H1 (cell line): ENCODE data around the gene MAP4K1. TPM values are rescaled to one million over a fixed set of nuclear protein-coding genes. Genes with fewer than 3 reads are reported as not detected.

ENCODE experiments used
- CTCF ChIA-PET: fragments of 300-600 bp; sonication (Branson Sonifier 250); formaldehyde crosslinking; loops from one replicate; lab custom pipeline; 2021; ENCODE audit not compliant: partially characterized antibody; lab: Charles Lee
- POLR2A ChIA-PET: fragments of 300-600 bp; sonication (Branson Sonifier 250); formaldehyde crosslinking; loops from one replicate; lab custom pipeline; 2021; ENCODE audit warnings: inconsistent platforms; ENCODE audit not compliant: partially characterized antibody; lab: Charles Lee
- DNase-seq, 2 experiments: peaks; one replicate each; pipeline versions ENCODE4 v3.0.0 to v3.0.0-alpha.2; 2010 to 2022; ENCODE audit warnings: low spot score in 2 of 2, low read depth in 1 of 2, mixed read lengths in 1 of 2
- FAIRE-seq: peaks from 2 replicates; lab custom pipeline; 2011; peaks lifted over from hg19 to GRCh38; lab: Jason Lieb, UNC
- H2AFZ ChIP-seq: 2 replicates; pipeline ENCODE4 v1.8.1; 2012; ENCODE audit warnings: low read length, inconsistent platforms
- H2AK5ac ChIP-seq: 2 replicates; pipeline ENCODE4 v1.6.1; 2013; ENCODE audit warnings: low read depth, low read length
- H2BK120ac ChIP-seq: replicated peaks from 2 replicates; pipeline ENCODE3; 2013; ENCODE audit warnings: low read depth, low read length, inconsistent platforms
- H2BK12ac ChIP-seq: 2 replicates; pipeline ENCODE4 v1.6.1; 2013; ENCODE audit warnings: low read depth, low read length
- H2BK15ac ChIP-seq: 2 replicates; pipeline ENCODE4 v1.6.1; 2013; ENCODE audit warnings: low read length
- H2BK20ac ChIP-seq: 2 replicates; pipeline ENCODE4 v1.6.1; 2013; ENCODE audit warnings: low read length
- H2BK5ac ChIP-seq: 2 replicates; pipeline ENCODE4 v1.6.1; 2013; ENCODE audit warnings: low read depth, low read length
- H3K14ac ChIP-seq: 2 replicates; pipeline ENCODE4 v1.6.1; 2013; ENCODE audit warnings: inconsistent platforms; ENCODE audit not compliant: insufficient read length
- H3K18ac ChIP-seq: 2 replicates; pipeline ENCODE4 v1.6.1; 2013; ENCODE audit warnings: low read length; ENCODE audit errors: extremely low read depth
- H3K23ac ChIP-seq: 2 replicates; pipeline ENCODE4 v1.6.1; 2013; ENCODE audit warnings: inconsistent platforms; ENCODE audit not compliant: insufficient read length
- H3K23me2 ChIP-seq: 2 replicates; pipeline ENCODE4 v1.6.1; 2013; ENCODE audit warnings: low read depth, low read length
- H3K27ac ChIP-seq: 2 replicates; pipeline ENCODE4 v1.6.1; 2011; ENCODE audit warnings: low read depth, low read length, inconsistent platforms
- H3K27me3 ChIP-seq, 4 experiments: replicated peaks in 1 of 4; 1 replicate in 1 of 4; 2 replicates in 3 of 4; pipeline versions ENCODE4 v1.6.1 to v1.8.1; 2011 to 2013; ENCODE audit warnings: low read length in 3 of 4, mild to moderate bottlenecking in 3 of 4, inconsistent platforms in 2 of 4, mixed read lengths in 2 of 4, moderate library complexity in 1 of 4; ENCODE audit not compliant: control insufficient read depth in 3 of 4, insufficient read depth in 3 of 4; ENCODE audit errors: extremely low read depth in 1 of 4
- H3K36me3 ChIP-seq, 4 experiments: 2 replicates each; pipeline versions ENCODE4 v1.6.1 to v1.8.1; 2011 to 2013; ENCODE audit warnings: mild to moderate bottlenecking in 4 of 4, low read length in 3 of 4, moderate library complexity in 2 of 4, control low read depth in 1 of 4, inconsistent platforms in 1 of 4; ENCODE audit not compliant: insufficient read depth in 4 of 4, control insufficient read depth in 2 of 4
- H3K4ac ChIP-seq: replicated peaks from 2 replicates; pipeline ENCODE3; 2013; ENCODE audit warnings: low read length, low read depth, mixed read lengths, inconsistent platforms; ENCODE audit not compliant: insufficient read length
- H3K4me1 ChIP-seq, 4 experiments: replicated peaks in 1 of 4; 1 replicate in 1 of 4; 2 replicates in 3 of 4; pipeline versions ENCODE4 v1.6.1 to v1.8.1; 2011 to 2013; ENCODE audit warnings: low read length in 3 of 4, inconsistent platforms in 2 of 4, mixed read lengths in 1 of 4; ENCODE audit not compliant: insufficient read depth in 4 of 4, control insufficient read depth in 3 of 4
- H3K4me2 ChIP-seq, 2 experiments: 2 replicates each; pipeline versions ENCODE4 v1.6.1 to v1.8.1; 2011 to 2013; ENCODE audit warnings: low read depth in 2 of 2, low read length in 2 of 2, control low read depth in 1 of 2, inconsistent platforms in 1 of 2, mild to moderate bottlenecking in 1 of 2; ENCODE audit not compliant: insufficient read depth in 1 of 2
- H3K4me3 ChIP-seq, 4 experiments: fragments of 200-600, 300-600 bp in 1 of 4; sonication (generic), shearing (Covaris generic), sonication (Bioruptor Twin) in 1 of 4; 2 replicates each; pipeline versions ENCODE4 v1.5.1 to v1.8.1; 2011 to 2016; ENCODE audit warnings: low read length in 4 of 4, low read depth in 3 of 4, control low read depth in 2 of 4, inconsistent platforms in 2 of 4, mild to moderate bottlenecking in 2 of 4, mixed read lengths in 1 of 4, moderate library complexity in 1 of 4; ENCODE audit not compliant: insufficient read depth in 2 of 4; ENCODE audit errors: extremely low read depth in 1 of 4
- H3K56ac ChIP-seq: replicated peaks from 2 replicates; pipeline ENCODE3; 2013; ENCODE audit warnings: low read depth, mild to moderate bottlenecking, mixed read lengths, low read length, inconsistent platforms; ENCODE audit not compliant: insufficient read length
- H3K79me1 ChIP-seq: 2 replicates; pipeline ENCODE4 v1.6.1; 2013; ENCODE audit warnings: low read depth, low read length, control low read depth
- H3K79me2 ChIP-seq, 2 experiments: 2 replicates each; pipeline versions ENCODE4 v1.6.1 to v1.8.1; 2012 to 2013; ENCODE audit warnings: low read length in 2 of 2, mild to moderate bottlenecking in 2 of 2, inconsistent platforms in 1 of 2; ENCODE audit not compliant: insufficient read depth in 2 of 2, control insufficient read depth in 1 of 2
- H3K9ac ChIP-seq, 4 experiments: replicated peaks in 1 of 4; 1 replicate in 1 of 4; 2 replicates in 3 of 4; pipeline versions ENCODE4 v1.6.1 to v1.8.1; 2011 to 2013; ENCODE audit warnings: low read depth in 3 of 4, low read length in 3 of 4, control low read depth in 2 of 4, mild to moderate bottlenecking in 2 of 4, moderate library complexity in 2 of 4, inconsistent platforms in 1 of 4; ENCODE audit errors: extremely low read depth in 1 of 4
- H3K9me3 ChIP-seq, 2 experiments: 2 replicates each; pipeline versions ENCODE4 v1.6.1 to v1.8.1; 2012 to 2013; ENCODE audit warnings: mild to moderate bottlenecking in 2 of 2, moderate library complexity in 2 of 2, control low read depth in 1 of 2, inconsistent platforms in 1 of 2, low read depth in 1 of 2, low read length in 1 of 2, mixed read lengths in 1 of 2; ENCODE audit not compliant: insufficient read depth in 2 of 2
- H4K20me1 ChIP-seq, 2 experiments: replicated peaks in 1 of 2; 2 replicates each; pipeline versions ENCODE3 to v1.8.1; 2011 to 2013; ENCODE audit warnings: inconsistent platforms in 2 of 2, low read length in 2 of 2, mild to moderate bottlenecking in 1 of 2; ENCODE audit not compliant: insufficient read depth in 2 of 2, control insufficient read depth in 1 of 2
- H4K5ac ChIP-seq: 2 replicates; pipeline ENCODE4 v1.6.1; 2013; ENCODE audit warnings: low read length, low read depth, mixed read lengths, inconsistent platforms; ENCODE audit not compliant: insufficient read length
- H4K8ac ChIP-seq: 2 replicates; pipeline ENCODE4 v1.8.0; 2013; ENCODE audit warnings: mild to moderate bottlenecking, moderate library complexity, low read length, inconsistent platforms; ENCODE audit not compliant: insufficient read depth; ENCODE audit errors: extremely low read depth
- H4K91ac ChIP-seq: replicated peaks from 2 replicates; pipeline ENCODE3; 2013; ENCODE audit warnings: low read length, mixed read lengths, inconsistent platforms; ENCODE audit not compliant: insufficient read length
- HDAC6 ChIP-seq: IDR thresholded peaks from one replicate; pipeline ENCODE4 v1.7.1; 2012; ENCODE audit warnings: low read depth, mild to moderate bottlenecking, inconsistent platforms, low read length, moderate library complexity
- KDM1A ChIP-seq: fragments of 200-600, 300-600 bp; sonication (generic); IDR thresholded peaks from 2 replicates; pipeline ENCODE4 v1.7.1; 2016; ENCODE audit warnings: mild to moderate bottlenecking, low read length, borderline replicate concordance
- POLR2A ChIP-seq, 2 experiments: IDR thresholded peaks; 1 replicate in 1 of 2; 2 replicates in 1 of 2; pipeline ENCODE4 v1.6.1; 2011; ENCODE audit warnings: low read depth in 2 of 2, low read length in 2 of 2, mild to moderate bottlenecking in 2 of 2; ENCODE audit errors: control extremely low read depth in 1 of 2
- TBP ChIP-seq: IDR thresholded peaks from 2 replicates; pipeline ENCODE4 v1.6.1; 2011; ENCODE audit warnings: low read depth, low read length, improper control_type of control experiment
- WGBS, 2 experiments: shearing (Covaris generic) in 1 of 2; methylation state at CpG; one replicate each; pipeline versions ENCODE4 v1.1.6 to v1.1.7; 2013 to 2015; ENCODE audit warnings: low lambda C conversion rate in 2 of 2, mixed read lengths in 2 of 2, inconsistent platforms in 1 of 2, low coverage in 1 of 2, missing lambda C conversion rate in 1 of 2; ENCODE audit not compliant: insufficient replicate concordance in 2 of 2, insufficient coverage in 1 of 2, insufficient read length in 1 of 2; ENCODE audit errors: extremely low coverage in 1 of 2, missing lambda C conversion rate in 1 of 2; 5-methylcytosine and 5-hydroxymethylcytosine counted together
- polyA plus RNA-seq, 7 experiments: library from polyadenylated mRNA; depleted of rRNA in 3 of 7; stranded (reverse) in 5 of 7; unstranded in 2 of 7; fragments of >200 nt in 5 of 7; fragments of 200-250 nt in 2 of 7; gene quantifications; 1 replicate in 5 of 7; 2 replicates in 1 of 7; 4 replicates in 1 of 7; pipeline versions ENCODE4 v1.2.1 to v1.2.3, GENCODE V29; 2011 to 2013; ENCODE audit warnings: missing spikeins in 2 of 7, mixed read lengths in 2 of 7
- total RNA-seq: library from RNA; stranded (reverse); fragmentation: NEBNext Ultra II Directional; extraction: Animal tissue kit (Norgen Biotek cat#: 25700); gene quantifications from 2 replicates; pipeline ENCODE4 v1.2.1, GENCODE V29; 2021

The MAP4K1 gene
- total and polyA plus RNA-seq, 2 of the 8 experiments (the other 6 are each of a cell fraction or from before 2014, with no cell fraction given): 9.0 to 10.4 TPM

DNA sequence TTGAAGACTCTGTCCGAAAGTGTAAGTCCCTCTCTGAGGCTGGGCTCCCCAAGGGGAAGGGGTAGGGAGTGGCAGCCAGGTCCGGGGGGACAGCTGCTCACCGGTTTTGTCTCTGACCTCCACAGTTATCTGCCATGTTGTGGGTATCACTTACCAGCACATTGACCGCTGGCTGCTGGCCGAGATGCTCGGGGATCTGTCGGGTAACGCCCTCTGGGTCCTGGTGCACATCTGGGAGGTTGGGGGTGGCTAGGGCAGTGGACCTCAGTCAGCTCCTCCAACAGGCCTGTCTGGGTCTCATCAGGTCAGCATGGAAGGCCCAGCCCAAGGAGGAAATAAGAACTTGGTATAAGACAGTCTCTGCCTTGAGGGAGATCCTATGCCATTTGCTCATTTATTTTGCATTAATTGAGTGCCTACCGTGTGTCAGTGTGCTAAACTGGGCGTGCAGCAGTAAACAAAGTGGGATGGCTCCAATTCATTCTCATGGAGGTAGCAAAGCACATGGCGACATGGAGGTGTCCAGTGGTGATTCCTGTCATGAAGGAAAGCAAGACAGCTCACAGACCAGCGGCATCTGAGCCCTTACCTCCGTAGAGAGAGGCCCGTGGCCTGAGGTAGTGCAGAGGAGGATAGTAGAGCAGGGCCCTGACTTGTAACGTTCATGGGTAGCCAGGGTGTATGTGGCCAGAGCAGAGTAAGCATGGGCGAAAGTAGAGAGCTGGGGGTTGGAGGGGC lies 14.9 kb upstream of the MAP4K1 start:
- Histone ChIP-seq H3K23ac (no peak overlapping the region), H3K4me1 (no peaks in the 10 kb centered on the region; a peak in 1 of 7 replicates), H3K4me2 (no peak overlapping the region), H3K79me1 (no peaks in the 10 kb centered on the region), H3K27me3 (no peaks in the 10 kb centered on the region), H4K91ac (no peak overlapping the region), H3K9ac (no peak overlapping the region), H2BK20ac (no peak overlapping the region), H3K4me3 (no peak overlapping the region), H4K8ac (no peak overlapping the region), H3K9me3 (no peaks in the 10 kb centered on the region), H3K36me3 (peaks cover 4 to 49% (median 20%) of the 10 kb centered on the region in 4 experiments; a peak in 7 of 8 replicates), H3K14ac (no peak overlapping the region), H3K79me2 (no peaks in the 10 kb centered on the region), H3K4ac (no peak overlapping the region), H3K27ac (no peak overlapping the region), H3K56ac (no peak overlapping the region), H2BK5ac (no peak overlapping the region), H3K23me2 (no peaks in the 10 kb centered on the region), H3K18ac (no peak overlapping the region), H2AK5ac (no peak overlapping the region), H2BK120ac (no peak overlapping the region), H4K5ac (no peak overlapping the region), H2BK12ac (no peak overlapping the region), H2BK15ac (no peak overlapping the region), H4K20me1 (no peaks in the 10 kb centered on the region), H2AFZ (no peak overlapping the region)
- ChIA-PET CTCF (interaction anchor here (6.3 kb wide), 1 partner anchor 14 kb away, joined by 62 read pairs; the partner anchor contains the start of gene ACTN4), POLR2A (interaction anchor here (1.0 to 2.7 kb wide), 6 partner anchors 9 to 90 kb away, joined by 3 to 10 read pairs (median 3); partner anchors contain the start of genes ACTN4 and MAP4K1)
- WGBS, 2 experiments: 91% methylated on average over 15 of the region's 16 CpGs; no CpG with 5 or more reads in 1 of the 2 experiments
- TF ChIP-seq KDM1A: no peak
- TF ChIP-seq TBP: no peak
- no peak for TF ChIP-seq HDAC6
- TF ChIP-seq POLR2A (IDR thresholded peaks at IDR 0.05; ENCODE audit: control extremely low read depth in 1 of 2, low read depth in 2 of 2, low read length in 2 of 2): 0 out of 3 replicates have a peak, but pooled peaks of 1 of the 2 experiments have one; percentile 4
- FAIRE-seq: no peak
- DNase-seq: no peak
